Aorta (tissue), 5 donors: ENCODE results near the gene FARP1. TPM values are rescaled to one million over a fixed set of nuclear protein-coding genes. Genes with fewer than 3 reads are reported as not detected.
A peak's percentile ranks its signal among the peaks of the same experiment; 100 is the strongest.

Experiments
- ATAC-seq: fragments of 200-7000 bp; cut with Tn5 transposase; one replicate; pipeline ENCODE4 v1.9.1; 2022; ENCODE audit warnings: moderate library complexity; ENCODE audit not compliant: low FRiP score
- DNase-seq, 2 donors: peaks; one replicate each; pipeline ENCODE4 v3.0.0-alpha.2; 2020
- H3K27ac ChIP-seq, 2 donors: one replicate each; pipeline ENCODE4 v1.5.1; 2013; ENCODE audit warnings: low read length in 2 of 2, mild to moderate bottlenecking in 2 of 2, moderate library complexity in 2 of 2, control low read depth in 1 of 2, inconsistent platforms in 1 of 2, low read depth in 1 of 2
- H3K27me3 ChIP-seq, 2 donors: one replicate each; pipeline ENCODE4 v1.6.1; 2013; ENCODE audit warnings: control low read depth in 1 of 2, low read length in 1 of 2, mild to moderate bottlenecking in 1 of 2, moderate library complexity in 1 of 2; ENCODE audit not compliant: insufficient read depth in 2 of 2, control insufficient read depth in 1 of 2
- H3K36me3 ChIP-seq, 2 donors: one replicate each; pipeline ENCODE4 v1.6.1; 2013; ENCODE audit warnings: control low read depth in 1 of 2, low read length in 1 of 2, mild to moderate bottlenecking in 1 of 2; ENCODE audit not compliant: insufficient read depth in 2 of 2, control insufficient read depth in 1 of 2
- H3K4me1 ChIP-seq, 2 donors: one replicate each; pipeline ENCODE4 v1.6.1; 2013; ENCODE audit warnings: low read length in 2 of 2, control low read depth in 1 of 2, mild to moderate bottlenecking in 1 of 2, moderate library complexity in 1 of 2; ENCODE audit not compliant: insufficient read depth in 2 of 2, control insufficient read depth in 1 of 2
- H3K4me3 ChIP-seq, 2 donors: one replicate each; pipeline ENCODE4 v1.5.1; 2013; ENCODE audit warnings: low read length in 2 of 2, control low read depth in 1 of 2, mild to moderate bottlenecking in 1 of 2
- H3K9me3 ChIP-seq: one replicate; pipeline ENCODE4 v1.6.1; 2013; ENCODE audit warnings: mild to moderate bottlenecking, low read length; ENCODE audit not compliant: control insufficient read depth
- WGBS, 2 donors: extraction: QIAGEN DNeasy Blood & Tissue Kit; methylation state at CpG; one replicate each; pipeline ENCODE4 v1.1.7; 2013; 5-methylcytosine and 5-hydroxymethylcytosine counted together
- intact Hi-C, 2 donors: fragments of 100-400 bp; cut with DNase I; formaldehyde crosslinking; loops; one replicate each; pipeline versions ENCODE4 v1.14.2 to v1.15.0; 2022
- polyA plus RNA-seq, 2 donors: library from polyadenylated mRNA; stranded (reverse); fragments of 200-250 nt; gene quantifications; one replicate each; pipeline ENCODE4 v1.2.3, GENCODE V29; 2013
- total RNA-seq, 2 donors: library from RNA; stranded (reverse); fragmentation: NEBNext Ultra II Directional; extraction: Animal tissue kit (Norgen Biotek cat#: 25700); gene quantifications; one replicate each; pipeline ENCODE4 v1.2.1, GENCODE V29; 2021
- donor health status: healthy with polysubstance abuse.
- donor health status: Bipolar disorder and iron deficiency.
- donor health status: DM: no; HTN: no; CAD: no.
- donor health status: DM: no; HTN: no; CAD: no.
- donor health status: DM: yes; HTN: yes; CAD: no.

Gene FARP1
- total and polyA plus RNA-seq, 4 donors = 3.3 to 41.7 (median 23.7) TPM

- H3K27me3 ChIP-seq = no peaks in the 10 kb centered on the region
- intact Hi-C loops = no loop called here
- no peak overlapping the region for H3K4me3 ChIP-seq
- no peaks in the 10 kb centered on the region for H3K36me3 ChIP-seq
- no peak overlapping the region for H3K27ac ChIP-seq
- H3K9me3 ChIP-seq = no peaks in the 10 kb centered on the region
- ATAC-seq (peak; percentile 65), DNase-seq (no peak)
- H3K4me1 ChIP-seq = peaks cover 0 to 4% of the 10 kb centered on the region in 2 donors
- 1 to 4% methylated on average over 4 of the region's 4 CpGs for WGBS, 2 donors
Observed at GRCh38 chr13:98220271-98220791, 77.4 kb downstream of the FARP1 start.

GRCh38 chr13:98221234-98221633 is 78.3 kb downstream of the FARP1 start:
- Histone ChIP-seq H3K4me1 (peaks cover 0 to 5% of the 10 kb centered on the region in 2 donors), H3K36me3 (no peaks in the 10 kb centered on the region), H3K9me3 (no peaks in the 10 kb centered on the region), H3K27me3 (no peaks in the 10 kb centered on the region), H3K4me3 (no peak overlapping the region), H3K27ac (no peak overlapping the region)
- WGBS, 2 donors = 23 to 26% methylated on average over 6 of the region's 6 CpGs
- DNase-seq (no peak), ATAC-seq (no peak)
- intact Hi-C loops = no loop called here

- ATAC-seq = no peak
- Histone ChIP-seq H3K27me3 (no peaks in the 10 kb centered on the region), H3K4me1 (peaks cover 0 to 5% of the 10 kb centered on the region in 2 donors), H3K9me3 (no peaks in the 10 kb centered on the region), H3K36me3 (no peaks in the 10 kb centered on the region), H3K27ac (no peak overlapping the region), H3K4me3 (no peak overlapping the region)
- no peak for DNase-seq
- intact Hi-C loops = no loop called here
- 51 to 53% methylated on average over 5 of the region's 5 CpGs for WGBS, 2 donors
Observed at GRCh38 chr13:98222081-98222554, 79.2 kb downstream of the FARP1 start.

GRCh38 chr13:98222816-98223215 is 79.9 kb downstream of the FARP1 start:
- Histone ChIP-seq H3K4me3 (no peak overlapping the region), H3K27me3 (no peaks in the 10 kb centered on the region), H3K4me1 (peaks cover 0 to 5% of the 10 kb centered on the region in 2 donors), H3K9me3 (no peaks in the 10 kb centered on the region), H3K27ac (no peak overlapping the region), H3K36me3 (no peaks in the 10 kb centered on the region)
- DNase-seq (no peak), ATAC-seq (no peak)
- WGBS, 2 donors = 92 to 96% methylated on average over 7 of the region's 7 CpGs
- intact Hi-C loops = no loop called here

GRCh38 chr13:98223741-98224140 is 80.8 kb downstream of the FARP1 start:
- Histone ChIP-seq H3K4me3 (no peak overlapping the region), H3K27ac (no peak overlapping the region), H3K9me3 (no peaks in the 10 kb centered on the region), H3K36me3 (no peaks in the 10 kb centered on the region), H3K27me3 (no peaks in the 10 kb centered on the region), H3K4me1 (peaks cover 0 to 5% of the 10 kb centered on the region in 2 donors)
- intact Hi-C loops = no loop called here
- ATAC-seq = no peak
- no peak for DNase-seq

- Histone ChIP-seq H3K27me3 (no peaks in the 10 kb centered on the region), H3K4me3 (no peak overlapping the region), H3K4me1 (peaks cover 0 to 5% of the 10 kb centered on the region in 2 donors), H3K27ac (no peak overlapping the region), H3K36me3 (no peaks in the 10 kb centered on the region), H3K9me3 (no peaks in the 10 kb centered on the region)
- 84 to 88% methylated on average over 5 of the region's 5 CpGs for WGBS, 2 donors
- DNase-seq (no peak), ATAC-seq (no peak)
- intact Hi-C loops = no loop called here
Observed at GRCh38 chr13:98224557-98224956, 81.7 kb downstream of the FARP1 start.

- intact Hi-C loops = no loop called here
- H3K36me3 ChIP-seq = no peaks in the 10 kb centered on the region
- H3K4me3 ChIP-seq = no peak overlapping the region
- WGBS, 2 donors = 63 to 75% methylated on average over 20 of the region's 20 CpGs
- H3K9me3 ChIP-seq = no peaks in the 10 kb centered on the region
- ATAC-seq (no peak), DNase-seq (no peak)
- H3K27ac ChIP-seq = no peak overlapping the region
- H3K27me3 ChIP-seq = no peaks in the 10 kb centered on the region
- H3K4me1 ChIP-seq = peaks cover 0 to 5% of the 10 kb centered on the region in 2 donors
Observed at GRCh38 chr13:98225036-98225940, 82.4 kb downstream of the FARP1 start.

GRCh38 chr13:98226496-98226895 is 83.6 kb downstream of the FARP1 start:
- H3K4me1 ChIP-seq = peaks cover 0 to 3% of the 10 kb centered on the region in 2 donors
- intact Hi-C loops = no loop called here
- ATAC-seq (no peak), DNase-seq (no peak)
- H3K27me3 ChIP-seq = no peaks in the 10 kb centered on the region
- H3K4me3 ChIP-seq = no peak overlapping the region
- no peak overlapping the region for H3K27ac ChIP-seq
- H3K36me3 ChIP-seq = no peaks in the 10 kb centered on the region
- H3K9me3 ChIP-seq = no peaks in the 10 kb centered on the region
- WGBS, 2 donors = 65 to 66% methylated on average over 5 of the region's 5 CpGs
